GM21447 (cell line): ENCODE data around the gene SLC22A12.
"Not testable (repeated sequence)": the region's sequence is repeated elsewhere in the genome, so short reads cannot be mapped to it uniquely, and the experiment has no call there.

Source experiments
- ATAC-seq: cut with Tn5 transposase; IDR thresholded peaks from one replicate; pipeline ENCODE4 v1.9.1; 2021; ENCODE audit not compliant: unreplicated experiment

The SLC22A12 gene

DNA sequence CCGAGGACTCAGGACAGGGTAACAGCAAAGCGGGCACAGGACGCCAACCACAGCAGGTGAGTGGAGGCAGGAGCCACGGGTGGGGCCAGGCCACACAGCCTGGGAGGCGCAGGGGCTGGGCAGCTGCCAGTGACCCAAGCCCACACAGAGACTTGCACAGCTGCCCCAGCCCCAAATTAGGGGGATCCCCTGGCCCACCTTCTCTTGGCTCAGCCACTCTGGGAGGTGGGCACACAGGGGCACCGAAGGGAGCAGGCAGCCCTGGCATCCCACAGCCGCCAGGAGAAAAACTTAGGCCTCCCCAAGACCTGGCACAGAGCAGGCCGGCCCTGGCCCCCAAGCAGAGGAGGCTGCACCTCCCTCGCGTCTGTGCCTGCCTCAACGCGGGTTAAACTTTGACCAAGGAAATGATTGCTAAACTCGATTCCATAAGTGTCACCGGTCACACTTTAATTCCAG, at the start of gene SLC22A12:
TSS of gene SLC22A12 (plus strand) at position 458 of the 459 bp plus-strand sequence. CDS start 337 bp downstream, outside the sequence.
- ATAC-seq = no peak

DNA sequence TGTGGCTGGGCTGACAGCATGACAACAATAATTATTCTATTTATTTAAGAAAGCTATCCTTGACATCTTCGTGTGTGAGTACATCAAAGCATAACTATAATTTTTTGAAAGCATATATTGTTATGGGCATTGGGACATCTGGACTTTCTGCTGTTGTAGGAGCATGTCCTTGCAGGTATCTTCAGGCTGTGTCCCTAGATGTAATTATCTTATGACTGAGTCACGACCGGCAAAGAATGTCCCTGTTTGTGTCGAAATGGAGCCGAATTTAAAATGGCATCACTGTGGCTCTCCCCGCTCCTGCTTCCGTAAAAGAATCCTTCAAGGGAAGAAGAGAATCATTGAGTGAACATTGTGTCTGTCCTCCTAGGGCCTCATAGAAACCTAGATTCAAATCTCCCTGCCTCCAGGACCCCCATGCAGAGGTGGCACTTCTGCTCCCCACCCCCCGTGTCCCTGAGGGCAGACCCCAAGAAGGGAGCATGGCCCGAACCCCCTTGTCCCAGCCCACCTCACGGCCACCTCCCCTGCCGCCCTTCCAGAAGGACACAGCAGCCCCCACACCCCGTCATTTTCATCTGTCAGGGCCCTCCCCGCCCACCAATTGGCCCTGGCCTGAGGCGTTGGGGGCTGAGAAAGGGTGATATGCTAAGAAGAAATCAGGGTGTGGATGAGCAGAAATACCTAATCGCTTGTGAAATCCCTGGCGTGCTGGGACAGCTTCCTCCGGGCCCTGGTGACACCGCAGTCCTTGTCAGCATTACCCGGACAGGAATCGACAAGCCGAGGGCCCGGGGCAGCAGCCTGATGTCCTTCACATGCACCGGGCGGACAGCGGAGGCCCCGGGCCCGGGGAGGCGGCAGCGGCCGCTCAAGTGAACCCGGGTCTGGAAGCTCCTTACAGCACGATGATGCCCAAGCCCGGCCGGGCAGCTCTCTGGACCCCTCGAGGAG, 48.6 kb upstream of the SLC22A12 start:
- ATAC-seq = no peak

DNA sequence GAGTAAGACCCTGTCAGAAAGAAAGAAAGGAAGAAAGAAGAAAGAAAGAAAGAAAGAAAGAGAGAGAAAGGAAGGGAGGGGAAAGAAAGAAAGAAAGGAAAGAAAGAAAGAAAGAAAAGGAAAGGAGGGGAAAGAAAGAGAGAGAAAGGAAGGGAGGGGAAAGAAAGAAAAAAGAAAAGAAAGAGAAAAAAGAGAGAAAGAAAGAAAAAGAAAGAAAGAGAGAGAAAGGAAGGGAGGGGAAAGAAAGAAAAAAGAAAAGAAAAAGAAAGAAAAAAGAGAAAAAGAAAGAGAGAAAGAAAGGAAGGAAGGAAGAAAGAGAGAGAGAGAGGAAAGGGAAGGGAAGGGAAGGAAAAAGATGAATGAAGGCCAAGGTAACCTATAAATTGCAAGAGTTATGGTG, 47.2 kb upstream of the SLC22A12 start:
- no peak for ATAC-seq

DNA sequence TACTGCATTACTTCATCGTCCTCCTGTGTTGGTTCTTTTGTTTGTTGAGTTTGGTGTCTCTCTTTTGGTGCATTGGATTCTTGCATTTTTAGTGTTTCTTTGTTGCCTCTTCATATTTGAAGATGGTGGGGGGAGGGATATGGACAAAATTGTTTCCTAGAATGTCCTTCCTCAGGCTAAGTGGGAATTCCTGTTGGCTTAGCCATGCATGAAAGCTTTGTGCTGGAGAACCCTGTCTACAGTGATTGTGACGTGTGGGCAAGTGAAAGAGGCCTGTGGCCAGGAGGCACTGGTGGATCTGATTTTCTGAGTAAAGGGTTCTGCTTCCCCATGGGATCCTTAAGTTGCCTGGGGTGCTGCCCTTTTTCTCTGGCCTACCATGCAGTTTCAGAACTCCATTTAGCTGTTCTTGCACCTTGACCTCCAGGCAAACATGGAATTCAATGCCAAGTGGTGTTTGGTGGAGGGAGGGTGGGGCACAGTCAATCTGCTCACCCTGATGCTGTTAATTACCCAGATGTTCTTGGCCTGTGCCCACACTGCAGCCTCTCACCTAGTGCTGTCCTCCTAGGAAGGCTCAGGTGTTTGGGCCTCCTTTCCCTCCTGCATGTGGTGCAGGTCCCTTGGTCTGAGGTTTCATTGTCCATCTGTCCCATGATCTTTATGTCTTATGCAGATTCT, 46.3 kb upstream of the SLC22A12 start:
- ATAC-seq = no peak

DNA sequence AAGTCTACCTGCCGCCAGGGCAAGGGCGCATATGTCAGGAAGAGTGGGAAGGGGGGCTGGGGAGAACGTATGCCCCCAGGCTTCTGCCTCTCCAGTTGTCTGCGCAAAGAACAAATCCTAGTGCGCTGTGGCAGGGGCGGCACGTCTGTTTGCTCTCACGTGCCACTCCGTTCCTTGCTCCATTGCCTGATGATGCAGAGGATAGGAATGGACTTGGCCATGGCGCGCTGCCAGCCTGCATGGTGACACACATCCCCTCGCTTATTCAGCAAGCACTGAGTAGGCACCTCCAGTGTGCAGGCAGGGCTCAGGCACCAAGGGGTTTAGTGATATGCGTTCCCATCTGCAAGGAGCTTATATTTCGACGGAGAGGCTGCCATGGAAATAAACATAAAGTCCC, 45.4 kb upstream of the SLC22A12 start:
- no peak for ATAC-seq

DNA sequence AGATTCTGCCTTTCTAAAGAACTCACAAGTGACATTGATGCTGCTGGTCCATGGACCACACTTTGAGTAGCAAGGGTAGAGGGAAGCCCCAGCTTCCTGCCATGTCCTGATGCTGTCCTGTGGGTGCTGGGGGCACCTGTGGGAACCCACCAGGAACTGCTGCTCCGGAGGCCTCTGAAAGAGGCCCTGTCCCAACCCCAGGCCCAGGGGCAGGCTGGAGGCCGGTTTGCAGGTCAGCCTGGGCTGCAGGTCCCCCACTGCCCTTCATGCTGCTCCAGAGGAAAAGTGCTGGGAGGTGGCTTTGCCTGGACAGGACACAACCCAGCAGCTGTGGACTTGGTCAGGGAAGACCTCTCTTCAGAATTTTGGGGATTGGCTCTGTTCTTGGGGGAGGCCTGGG, 44.8 kb upstream of the SLC22A12 start:
- ATAC-seq = no peak

DNA sequence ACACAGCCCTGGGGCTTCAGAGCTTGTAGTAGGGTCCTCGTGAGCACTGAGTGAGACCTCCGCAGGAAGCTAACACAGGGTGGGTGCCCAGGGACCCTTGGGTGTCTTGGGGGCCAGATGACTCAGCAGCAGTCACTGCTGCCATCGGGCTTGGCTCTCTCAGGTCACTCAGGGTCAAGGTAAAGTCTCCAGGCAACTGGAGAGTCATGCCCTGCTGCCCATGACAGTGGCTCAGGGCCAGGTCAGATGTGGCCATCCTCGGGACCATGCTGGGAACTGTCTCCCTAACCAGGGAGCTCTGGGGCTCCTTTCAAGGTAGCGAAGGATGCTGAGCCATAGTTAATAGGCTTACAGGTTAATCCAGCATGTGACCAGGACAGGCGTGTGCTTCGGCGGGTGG, 44.4 kb upstream of the SLC22A12 start:
- ATAC-seq = no peak

DNA sequence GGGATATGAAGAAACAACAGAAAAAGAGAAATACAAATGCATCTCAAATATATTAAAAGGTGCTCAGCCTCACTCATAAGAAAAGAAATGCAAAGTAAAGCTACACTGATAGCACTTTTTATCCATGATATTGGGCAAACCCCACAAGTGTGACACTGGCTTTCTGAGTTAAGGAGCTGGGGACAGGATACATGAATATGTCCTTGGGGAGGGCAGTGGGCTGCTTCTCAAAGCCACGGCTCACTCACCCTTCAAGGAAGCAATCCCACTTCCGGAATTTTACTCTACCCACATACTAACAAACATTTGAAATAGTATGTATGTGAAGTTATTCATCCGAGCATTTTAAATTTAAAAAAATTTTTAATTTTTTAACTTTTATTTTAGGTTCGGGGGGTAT, 41.1 kb upstream of the SLC22A12 start:
- ATAC-seq = no peak

DNA sequence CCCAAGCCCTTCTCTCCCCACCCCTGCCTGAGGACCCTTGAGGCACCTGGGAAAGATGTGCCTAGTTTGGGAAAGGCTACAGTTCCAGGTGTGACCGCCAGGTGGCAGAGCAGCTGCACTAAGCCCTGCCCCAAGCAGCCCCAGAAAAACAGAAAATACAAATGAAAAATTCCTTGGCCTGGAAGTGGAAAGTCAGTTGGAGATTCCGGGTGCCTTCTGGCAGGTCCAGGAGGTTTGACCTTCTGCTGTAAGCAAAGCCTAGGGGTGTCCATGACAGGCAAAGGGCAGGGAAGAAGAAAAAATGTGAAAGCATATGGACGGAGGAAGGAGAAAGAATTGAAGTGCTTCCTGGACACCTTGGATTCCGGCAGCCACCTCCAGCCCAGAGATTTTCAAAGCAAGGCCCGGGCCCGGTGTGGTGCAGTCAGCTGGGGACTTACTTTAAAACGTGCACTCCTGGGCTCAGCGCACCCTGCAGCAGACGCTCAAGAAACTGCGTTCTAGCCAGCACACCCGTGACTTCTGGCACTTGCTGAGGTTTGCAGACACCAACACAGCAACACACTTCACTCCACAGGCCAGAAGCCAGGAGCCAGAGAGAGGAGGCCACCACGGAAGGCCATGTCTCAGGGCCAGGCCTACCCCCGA, 37.3 kb upstream of the SLC22A12 start:
- no peak for ATAC-seq

DNA sequence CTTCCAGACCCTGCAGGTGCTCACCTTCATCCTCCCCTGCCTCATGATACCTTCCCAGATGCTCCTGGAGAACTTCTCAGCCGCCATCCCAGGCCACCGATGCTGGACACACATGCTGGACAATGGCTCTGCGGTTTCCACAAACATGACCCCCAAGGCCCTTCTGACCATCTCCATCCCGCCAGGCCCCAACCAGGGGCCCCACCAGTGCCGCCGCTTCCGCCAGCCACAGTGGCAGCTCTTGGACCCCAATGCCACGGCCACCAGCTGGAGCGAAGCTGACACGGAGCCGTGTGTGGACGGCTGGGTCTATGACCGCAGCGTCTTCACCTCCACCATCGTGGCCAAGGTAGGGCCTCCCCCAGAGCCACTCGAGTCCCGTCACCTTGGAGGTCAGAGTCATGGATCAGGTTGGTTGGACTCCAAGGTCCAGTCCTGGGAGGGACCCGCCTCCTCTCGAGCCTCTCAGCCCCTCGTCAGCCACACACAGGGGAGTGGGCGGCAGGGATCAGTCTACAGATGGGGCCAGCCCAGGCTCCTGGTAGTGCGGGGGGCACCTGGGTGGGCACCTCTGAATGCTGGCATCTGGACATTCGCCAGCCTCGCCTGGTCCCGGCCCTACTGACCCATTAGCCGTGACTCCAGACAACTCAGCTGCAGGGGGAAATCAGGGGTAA, 34.8 kb upstream of the SLC22A12 start:
- no peak for ATAC-seq

DNA sequence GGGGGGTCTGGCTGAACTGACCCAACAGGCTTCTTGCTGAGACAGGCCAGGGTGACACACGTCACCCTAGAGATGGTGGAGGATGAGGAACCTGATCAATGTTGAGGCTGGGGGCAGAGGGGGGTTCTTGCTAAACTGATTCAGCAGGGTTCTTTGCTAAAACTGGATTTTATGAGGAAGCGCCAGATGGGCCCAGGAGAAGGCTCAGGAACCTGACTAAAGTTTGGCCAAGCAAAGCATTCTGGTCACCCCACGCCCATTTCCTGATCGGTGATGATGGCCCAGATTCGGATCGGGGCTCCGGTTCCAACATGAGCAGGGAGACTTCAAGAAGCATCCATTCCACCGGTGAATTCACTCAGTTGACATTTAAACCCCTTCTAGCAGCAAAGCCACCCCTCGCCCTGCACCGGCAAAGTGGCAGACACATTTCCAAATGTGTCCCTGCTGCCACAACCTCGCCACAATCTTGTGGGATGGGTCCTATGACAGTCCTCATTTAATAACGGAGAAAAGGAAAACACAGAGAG, 34.2 kb upstream of the SLC22A12 start:
- no peak for ATAC-seq

DNA sequence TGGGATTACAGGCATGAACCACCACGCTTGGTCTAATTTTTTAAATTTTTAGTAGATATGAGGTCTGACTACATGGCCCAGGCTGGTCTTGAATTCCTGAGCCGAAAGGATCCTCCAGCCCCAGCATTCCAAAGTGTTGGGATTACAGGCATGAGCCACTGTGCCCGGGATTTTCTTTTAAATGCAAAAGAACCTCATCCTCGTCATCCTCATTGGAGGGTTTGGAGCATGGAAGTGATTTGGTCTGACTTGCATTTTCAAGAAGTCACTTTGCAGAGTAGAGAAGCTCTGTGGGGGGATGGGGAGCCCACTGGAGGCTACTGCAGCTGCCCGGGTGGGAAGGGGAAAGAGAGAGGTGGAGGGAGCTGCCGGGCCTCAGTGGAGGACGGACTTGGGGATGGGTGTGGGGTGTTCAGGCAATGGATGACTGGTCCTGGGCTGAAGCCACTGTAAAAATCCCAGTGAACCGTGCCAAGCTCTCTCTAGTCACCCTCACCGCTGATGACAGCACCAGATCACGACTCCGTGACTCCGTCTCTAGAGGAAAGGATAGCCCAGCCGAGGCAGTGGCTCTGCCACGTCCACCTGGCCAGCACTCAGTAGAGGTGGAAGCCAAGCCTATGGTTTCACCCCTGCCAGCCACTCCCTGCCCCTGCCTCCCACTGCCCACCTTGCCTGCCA, 32.8 kb upstream of the SLC22A12 start:
- ATAC-seq = no peak

DNA sequence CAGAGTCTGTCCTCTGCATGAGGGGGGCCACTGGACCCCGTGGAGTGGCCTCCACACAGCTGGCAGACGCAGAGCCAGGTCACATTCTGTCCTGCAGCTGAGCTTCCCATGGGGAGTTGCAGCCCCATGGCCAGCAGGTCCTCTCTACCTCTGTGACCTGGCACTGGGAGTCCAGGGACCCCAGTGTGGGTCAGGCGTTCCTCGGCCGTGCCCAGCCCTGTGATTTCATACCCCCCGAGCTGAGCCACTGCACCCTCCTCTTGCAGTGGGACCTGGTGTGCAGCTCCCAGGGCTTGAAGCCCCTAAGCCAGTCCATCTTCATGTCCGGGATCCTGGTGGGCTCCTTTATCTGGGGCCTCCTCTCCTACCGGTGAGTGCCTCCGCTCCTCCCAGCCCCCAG, 32.2 kb upstream of the SLC22A12 start:
- ATAC-seq = no peak

DNA sequence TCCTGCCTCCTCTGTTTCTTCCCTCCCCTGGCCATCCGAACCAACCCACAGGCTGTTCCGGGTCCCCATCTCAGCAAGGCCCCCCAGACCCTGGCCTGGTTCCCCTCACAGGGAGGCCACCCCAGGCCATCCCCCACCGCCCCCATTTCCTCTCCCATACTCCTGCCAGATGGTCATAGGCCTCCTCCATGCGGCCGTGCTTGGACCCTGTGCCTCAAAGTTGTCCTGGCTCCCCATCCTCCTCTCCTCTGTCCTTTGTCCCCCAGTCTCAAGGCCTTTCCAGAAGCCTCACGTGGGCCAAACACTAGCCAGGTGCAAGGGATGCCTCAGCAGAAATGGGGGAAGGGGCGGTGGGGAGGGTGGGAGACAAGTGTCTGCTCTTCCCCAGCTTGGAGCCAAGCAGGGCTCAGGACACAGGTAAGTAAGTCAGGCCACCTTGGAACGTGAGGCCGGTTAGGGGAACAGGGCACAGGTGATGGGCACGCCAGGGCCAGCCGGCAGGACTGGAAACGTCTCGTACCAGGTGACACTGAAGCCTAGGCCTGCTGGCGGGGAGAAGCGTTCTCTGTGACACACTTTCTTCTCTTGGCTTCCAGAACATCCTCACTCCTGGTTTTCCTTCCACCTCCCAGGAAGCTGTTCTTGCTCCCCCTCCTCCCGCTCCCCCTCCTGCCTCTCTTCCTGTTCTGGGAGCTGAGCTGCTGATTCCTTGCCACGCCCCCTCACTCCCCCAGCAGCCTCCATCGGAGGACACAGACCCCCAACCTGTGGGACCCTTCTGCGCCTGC, 31.5 kb upstream of the SLC22A12 start:
- no peak for ATAC-seq

DNA sequence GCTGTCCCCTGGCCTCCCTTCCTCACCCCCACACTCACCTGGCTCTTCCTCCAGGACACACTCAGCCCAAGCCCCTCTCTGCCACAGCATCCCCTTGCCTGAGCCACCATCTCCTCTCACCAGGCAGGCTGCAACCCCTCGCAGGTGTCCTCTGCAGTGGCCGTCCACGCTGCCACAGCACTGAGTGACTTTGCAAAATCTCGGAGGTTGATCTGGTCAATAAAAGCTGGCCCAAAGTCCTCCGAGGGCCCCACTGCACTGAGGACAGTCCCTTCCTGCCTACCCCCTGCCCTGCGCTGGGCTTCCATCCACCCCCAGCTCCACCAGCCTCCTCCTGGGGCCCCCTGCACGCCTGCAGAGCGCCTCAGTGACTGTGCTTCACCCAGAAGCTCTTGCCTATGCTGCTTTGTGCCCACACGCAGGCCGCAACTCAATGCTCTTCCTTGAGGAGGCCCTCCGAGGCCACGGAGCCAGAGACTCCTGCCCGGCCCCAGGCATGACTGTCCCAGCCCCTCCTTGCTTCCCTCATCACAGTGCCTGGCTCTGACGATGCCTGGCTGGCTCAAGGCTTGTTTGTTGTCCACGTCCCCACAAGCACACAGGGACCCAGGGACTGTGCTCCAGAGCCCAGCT, 30.8 kb upstream of the SLC22A12 start:
- no peak for ATAC-seq

DNA sequence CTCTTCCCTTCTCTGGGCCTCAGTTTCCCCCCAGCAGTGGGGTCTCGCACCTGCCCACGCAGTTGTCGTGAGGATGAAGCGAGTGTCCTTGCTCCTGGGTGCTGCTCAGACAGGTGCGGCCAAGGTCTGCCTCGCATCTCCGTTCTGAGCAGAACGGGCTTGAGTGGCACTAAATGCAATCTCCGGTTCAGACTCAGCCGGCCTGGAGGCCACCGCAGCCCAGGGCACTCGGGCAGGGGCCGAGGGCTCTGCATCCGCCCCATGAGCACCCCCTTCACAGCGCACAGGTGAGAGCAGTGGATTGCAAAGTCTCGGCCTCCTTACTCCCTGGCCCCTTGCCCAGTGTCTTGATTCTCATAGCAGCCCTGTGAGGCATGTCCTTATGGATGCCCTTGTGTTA, 30.1 kb upstream of the SLC22A12 start:
- no peak for ATAC-seq

DNA sequence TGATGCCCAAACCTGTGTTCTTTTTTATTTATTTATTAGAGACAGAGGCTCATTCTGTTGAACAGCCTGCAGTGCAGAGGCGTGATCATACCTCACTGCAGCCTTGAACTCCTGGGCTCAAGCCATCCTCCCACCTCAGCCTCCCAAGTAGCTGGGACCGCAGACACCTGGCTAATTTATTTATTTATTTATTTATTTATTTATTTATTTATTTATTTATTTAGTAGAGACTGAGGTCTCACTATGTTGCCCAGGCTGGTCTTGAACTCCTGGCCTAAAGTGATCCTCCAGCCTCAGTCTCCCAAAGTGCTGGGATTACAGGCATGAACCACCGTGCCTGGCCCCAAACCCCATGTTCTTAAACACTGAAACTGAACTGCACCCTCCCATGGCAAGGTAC, 29.6 kb upstream of the SLC22A12 start:
- not testable (repeated sequence) for ATAC-seq

DNA sequence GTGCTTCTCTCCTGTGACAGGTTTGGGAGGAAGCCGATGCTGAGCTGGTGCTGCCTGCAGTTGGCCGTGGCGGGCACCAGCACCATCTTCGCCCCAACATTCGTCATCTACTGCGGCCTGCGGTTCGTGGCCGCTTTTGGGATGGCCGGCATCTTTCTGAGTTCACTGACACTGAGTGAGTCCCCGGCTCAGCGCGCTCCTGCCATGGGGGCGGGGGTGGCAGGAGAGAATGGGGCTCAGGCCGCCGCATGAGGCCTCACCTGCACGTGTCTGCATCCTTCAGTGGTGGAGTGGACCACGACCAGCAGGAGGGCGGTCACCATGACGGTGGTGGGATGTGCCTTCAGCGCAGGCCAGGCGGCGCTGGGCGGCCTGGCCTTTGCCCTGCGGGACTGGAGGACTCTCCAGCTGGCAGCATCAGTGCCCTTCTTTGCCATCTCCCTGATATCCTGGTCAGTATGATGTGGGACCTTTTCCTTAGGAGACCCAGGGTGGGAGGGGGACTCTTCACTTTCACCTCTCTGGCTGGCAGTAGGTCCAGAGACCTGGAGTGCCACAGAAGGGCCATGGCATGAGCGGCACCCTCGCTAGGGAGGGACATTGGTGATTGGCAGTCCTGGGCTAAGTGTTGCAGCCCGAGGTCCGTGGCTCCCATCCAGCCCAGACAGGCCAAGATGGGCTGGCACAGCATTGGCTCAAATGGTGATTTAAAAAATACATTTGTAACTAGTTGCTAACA, 28.9 kb upstream of the SLC22A12 start:
- ATAC-seq = no peak
